A673 (cell line): ENCODE results near the gene OPRL1. TPM values are rescaled to one million over a fixed set of nuclear protein-coding genes. Genes with fewer than 3 reads are reported as not detected.
"Not testable (repeated sequence)": the region's sequence is repeated elsewhere in the genome, so short reads cannot be mapped to it uniquely, and the experiment has no call there.

Experiments
- BruUV-seq: library from RNA; stranded (reverse); fragments of 400-500 nt; replicated peaks from 2 replicates; lab custom pipeline; 2021; lab: Mats Ljungman, UMichigan
- CTCF ChIA-PET: fragments of 300-600 bp; sonication (Branson Sonifier 250); formaldehyde crosslinking; loops from one replicate; lab custom pipeline; 2022; ENCODE audit warnings: antibody characterized with exemption; lab: Charles Lee
- POLR2A ChIA-PET: fragments of 300-600 bp; sonication (Branson Sonifier 250); formaldehyde crosslinking; loops from one replicate; lab custom pipeline; 2022; ENCODE audit warnings: antibody characterized with exemption; ENCODE audit not compliant: low non-redundant PET; lab: Charles Lee
- DNase-seq: peaks from one replicate; pipeline ENCODE4 v3.0.0-alpha.2; 2015; ENCODE audit warnings: low spot score
- H3K27ac ChIP-seq: fragments of 200-600 bp; sonication (generic); 2 replicates; pipeline ENCODE4 v1.5.1; 2016; ENCODE audit warnings: mixed run types, low read depth, mild to moderate bottlenecking, mixed read lengths, antibody characterized with exemption, low read length; ENCODE audit not compliant: poor library complexity, severe bottlenecking
- H3K27me3 ChIP-seq: fragments of 200-600 bp; sonication (generic); replicated peaks from 2 replicates; pipeline ENCODE4 v1.6.1; 2017; ENCODE audit warnings: mixed run types, low read depth, mild to moderate bottlenecking, mixed read lengths, antibody characterized with exemption, low read length; ENCODE audit not compliant: insufficient read depth, poor library complexity
- H3K36me3 ChIP-seq: fragments of 200-600 bp; sonication (generic); 2 replicates; pipeline ENCODE4 v1.6.1; 2016; ENCODE audit warnings: mixed run types, mild to moderate bottlenecking, mixed read lengths, antibody characterized with exemption, low read length; ENCODE audit not compliant: insufficient read depth, poor library complexity, severe bottlenecking
- H3K4me1 ChIP-seq: fragments of 200-600 bp; sonication (generic); 2 replicates; pipeline ENCODE4 v1.6.1; 2017; ENCODE audit warnings: mixed run types, mild to moderate bottlenecking, mixed read lengths, antibody characterized with exemption, low read length; ENCODE audit not compliant: insufficient read depth, poor library complexity, severe bottlenecking
- H3K4me3 ChIP-seq: fragments of 200-600 bp; sonication (generic); 2 replicates; pipeline ENCODE4 v1.5.1; 2016; ENCODE audit warnings: low read depth, mixed run types, mild to moderate bottlenecking, mixed read lengths, low read length; ENCODE audit not compliant: poor library complexity, severe bottlenecking
- H3K9me3 ChIP-seq: fragments of 200-600 bp; sonication (generic); 2 replicates; pipeline ENCODE4 v1.6.1; 2016; ENCODE audit warnings: mixed run types, low read depth, mild to moderate bottlenecking, mixed read lengths, antibody characterized with exemption, low read length; ENCODE audit not compliant: poor library complexity, severe bottlenecking
- EZH2 ChIP-seq: fragments of 200-600 bp; sonication (generic); IDR thresholded peaks from 2 replicates; pipeline ENCODE4 v1.6.1; 2017; ENCODE audit warnings: borderline replicate concordance, low read depth, mild to moderate bottlenecking, mixed read lengths, antibody characterized with exemption, low read length; ENCODE audit not compliant: poor library complexity, severe bottlenecking
- intact Hi-C: fragments of 100-400 bp; cut with micrococcal nuclease; formaldehyde crosslinking; loops from one replicate; pipeline ENCODE4 v1.10.0; 2022; ENCODE audit not compliant: unreplicated experiment
- total RNA-seq: library from RNA; stranded (reverse); gene quantifications from 2 replicates; pipeline ENCODE4 v1.2.3, GENCODE V29; 2021
- TF ChIP-seq, protein P1 (sequence below): fragments of 300-800, 200-600 bp; sonication (generic); conservative IDR thresholded peaks from 2 replicates; pipeline ENCODE4 v1.5.1; 2017; ENCODE audit warnings: low read depth, mild to moderate bottlenecking, antibody characterized with exemption, low read length, moderate library complexity, mixed read lengths

OPRL1 gene
- total RNA-seq, 1 experiment from 2014 or later = 0.32 TPM

DNA sequence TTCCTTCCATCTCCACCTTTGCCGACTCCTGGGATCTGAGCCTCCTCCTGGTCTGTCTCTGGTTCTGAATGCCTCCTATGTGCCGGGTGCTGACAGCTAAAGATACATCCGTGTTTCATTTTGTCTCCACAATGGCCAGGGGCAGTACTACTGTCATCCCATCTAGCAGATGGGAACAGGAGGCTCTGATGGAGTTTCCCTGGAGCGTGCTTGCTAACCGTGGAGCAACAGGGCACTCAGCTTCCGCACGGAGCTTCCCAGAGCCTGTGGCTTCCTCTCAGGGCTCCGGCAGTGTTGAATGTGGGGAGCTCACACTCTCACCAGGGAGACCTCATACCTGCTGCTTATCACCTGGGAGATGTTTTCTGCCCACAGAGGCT, 39.4 kb downstream of the OPRL1 start:
- no peak for DNase-seq
- no peaks in the 10 kb centered on the region for H3K9me3 ChIP-seq
- BruUV-seq = no TSS peak
- H3K27me3 ChIP-seq = peaks cover 33% of the 10 kb centered on the region
- CTCF ChIA-PET = no interaction called here
- POLR2A ChIA-PET = no interaction called here
- H3K4me3 ChIP-seq = no peak overlapping the region
- H3K4me1 ChIP-seq = no peaks in the 10 kb centered on the region
- no peak for TF ChIP-seq EZH2
- no peak overlapping the region for H3K27ac ChIP-seq
- intact Hi-C loops = no loop called here
- no peaks in the 10 kb centered on the region for H3K36me3 ChIP-seq

DNA sequence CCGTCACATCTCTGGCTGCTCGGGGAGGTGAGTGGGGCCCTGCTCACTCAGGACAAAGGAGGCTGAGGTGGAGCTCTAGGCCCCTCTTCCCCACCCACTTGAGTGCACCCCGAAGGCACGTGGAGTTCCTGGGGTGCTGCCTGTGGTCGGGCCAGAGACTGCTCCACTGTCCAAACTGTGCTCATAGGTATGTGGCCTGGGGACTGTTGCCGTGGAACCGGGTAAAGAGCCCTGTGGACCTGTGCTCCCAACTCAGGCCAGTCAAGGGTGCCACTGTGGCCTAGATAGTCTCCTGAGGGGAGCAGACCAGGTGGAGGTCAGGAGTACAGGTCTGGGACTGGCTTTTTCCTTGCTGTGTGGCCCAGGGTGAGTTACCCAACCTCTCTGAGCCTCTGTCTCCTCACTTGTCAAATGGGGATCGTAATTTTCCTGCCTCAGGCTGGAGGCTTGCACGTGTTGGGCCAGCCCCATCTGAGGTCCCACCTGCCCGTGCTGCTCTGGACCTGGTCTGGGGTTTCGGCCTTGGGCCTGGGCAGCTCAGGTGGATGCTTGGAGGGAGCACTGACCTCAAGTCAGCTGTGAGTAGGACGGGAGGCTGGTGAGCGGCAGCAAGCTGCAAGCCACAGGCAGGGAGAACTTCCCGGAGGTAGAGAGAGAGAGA, 39.9 kb downstream of the OPRL1 start:
- Histone ChIP-seq H3K9me3 (no peaks in the 10 kb centered on the region), H3K27ac (no peak overlapping the region), H3K4me3 (no peak overlapping the region), H3K36me3 (no peaks in the 10 kb centered on the region), H3K4me1 (no peaks in the 10 kb centered on the region), H3K27me3 (peaks cover 37% of the 10 kb centered on the region)
- TF ChIP-seq, protein P1, sequence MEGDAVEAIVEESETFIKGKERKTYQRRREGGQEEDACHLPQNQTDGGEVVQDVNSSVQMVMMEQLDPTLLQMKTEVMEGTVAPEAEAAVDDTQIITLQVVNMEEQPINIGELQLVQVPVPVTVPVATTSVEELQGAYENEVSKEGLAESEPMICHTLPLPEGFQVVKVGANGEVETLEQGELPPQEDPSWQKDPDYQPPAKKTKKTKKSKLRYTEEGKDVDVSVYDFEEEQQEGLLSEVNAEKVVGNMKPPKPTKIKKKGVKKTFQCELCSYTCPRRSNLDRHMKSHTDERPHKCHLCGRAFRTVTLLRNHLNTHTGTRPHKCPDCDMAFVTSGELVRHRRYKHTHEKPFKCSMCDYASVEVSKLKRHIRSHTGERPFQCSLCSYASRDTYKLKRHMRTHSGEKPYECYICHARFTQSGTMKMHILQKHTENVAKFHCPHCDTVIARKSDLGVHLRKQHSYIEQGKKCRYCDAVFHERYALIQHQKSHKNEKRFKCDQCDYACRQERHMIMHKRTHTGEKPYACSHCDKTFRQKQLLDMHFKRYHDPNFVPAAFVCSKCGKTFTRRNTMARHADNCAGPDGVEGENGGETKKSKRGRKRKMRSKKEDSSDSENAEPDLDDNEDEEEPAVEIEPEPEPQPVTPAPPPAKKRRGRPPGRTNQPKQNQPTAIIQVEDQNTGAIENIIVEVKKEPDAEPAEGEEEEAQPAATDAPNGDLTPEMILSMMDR = no peak
- no peak for TF ChIP-seq EZH2
- intact Hi-C loops = loop anchor here (1.0 to 5.0 kb wide), 2 partner anchors 37 to 583 kb away; partner anchors contain the start of gene PTK6
- CTCF ChIA-PET = interaction anchor here (0.6 to 0.8 kb wide), 4 partner anchors 24 to 617 kb away, joined by 3 to 13 read pairs (median 4); no protein-coding TSS in a partner anchor
- POLR2A ChIA-PET = no interaction called here
- no TSS peak for BruUV-seq
- no peak for DNase-seq

- ChIA-PET POLR2A (no interaction called here), CTCF (no interaction called here)
- TF ChIP-seq EZH2 = no peak
- TF ChIP-seq, protein P1 = no peak
- Histone ChIP-seq H3K9me3 (no peaks in the 10 kb centered on the region), H3K4me3 (no peak overlapping the region), H3K36me3 (no peaks in the 10 kb centered on the region), H3K27me3 (peaks cover 37% of the 10 kb centered on the region), H3K4me1 (no peaks in the 10 kb centered on the region), H3K27ac (no peak overlapping the region)
- BruUV-seq = no TSS peak
- DNase-seq = no peak
- intact Hi-C loops = loop anchor here (5.0 kb wide), 1 partner anchor 584 kb away; the partner anchor contains the start of gene PTK6
These were observed 41.7 kb downstream of the OPRL1 start for GRCh38 chr20:64121586-64121985.

GRCh38 chr20:64122927-64123326, 43.0 kb downstream of the OPRL1 start:
- intact Hi-C loops = loop anchor here (5.0 kb wide), 1 partner anchor 586 kb away; the partner anchor contains the start of gene PTK6
- DNase-seq = not testable (repeated sequence)

GRCh38 chr20:64123517-64123916, 43.6 kb downstream of the OPRL1 start:
- peaks cover 45% of the 10 kb centered on the region for H3K27me3 ChIP-seq
- H3K4me3 ChIP-seq, CTCF ChIA-PET, H3K36me3 ChIP-seq, DNase-seq, H3K9me3 ChIP-seq, H3K27ac ChIP-seq, POLR2A ChIA-PET, BruUV-seq, H3K4me1 ChIP-seq: not testable (repeated sequence)
- intact Hi-C loops = loop anchor here (5.0 kb wide), 1 partner anchor 586 kb away; the partner anchor contains the start of gene PTK6

More at GRCh38 chr20:64122927-64123326, 43.0 kb downstream of the OPRL1 start:
- H3K4me1 ChIP-seq, H3K27ac ChIP-seq, H3K36me3 ChIP-seq, CTCF ChIA-PET, H3K4me3 ChIP-seq, H3K9me3 ChIP-seq, BruUV-seq, POLR2A ChIA-PET: not testable (repeated sequence)
- H3K27me3 ChIP-seq = peaks cover 39% of the 10 kb centered on the region
